Ascending aorta (tissue), 2 donors: ENCODE measurements around the gene CCDC71L. TPM values are rescaled to one million over a fixed set of nuclear protein-coding genes. Genes with fewer than 3 reads are reported as not detected.

Experiments
- DNase-seq, 2 donors: peaks; one replicate each; pipeline ENCODE4 v3.0.0-alpha.2; 2019; ENCODE audit warnings: low spot score in 2 of 2
- H3K27ac ChIP-seq, 2 donors: fragments of 200-600 bp; sonication (generic); one replicate each; pipeline ENCODE4 v1.5.1; 2016 to 2017; ENCODE audit warnings: mild to moderate bottlenecking in 1 of 2
- H3K27me3 ChIP-seq: fragments of 200-600 bp; sonication (generic); one replicate; pipeline ENCODE4 v1.5.1; 2017
- H3K36me3 ChIP-seq, 2 donors: fragments of 200-600 bp; sonication (generic); one replicate each; pipeline ENCODE4 v1.5.1; 2016
- H3K4me1 ChIP-seq, 2 donors: fragments of 200-600 bp; sonication (generic); one replicate each; pipeline ENCODE4 v1.5.1; 2016 to 2017; ENCODE audit warnings: mild to moderate bottlenecking in 1 of 2
- H3K4me3 ChIP-seq, 2 donors: fragments of 200-600 bp; sonication (generic); one replicate each; pipeline ENCODE4 v1.5.1; 2016 to 2017; ENCODE audit warnings: mild to moderate bottlenecking in 1 of 2
- H3K9me3 ChIP-seq, 2 donors: fragments of 200-600 bp; sonication (generic); one replicate each; pipeline ENCODE4 v1.5.1; 2016
- intact Hi-C: fragments of 100-400 bp; cut with DNase I; formaldehyde crosslinking; loops from one replicate; pipeline ENCODE4 v1.15.1; 2023
- total RNA-seq: library from RNA; depleted of rRNA; stranded (reverse); fragments of >200 nt; gene quantifications from one replicate; pipeline ENCODE4 v1.1.0, GENCODE V29; 2016
- TF ChIP-seq, protein P1 (sequence below), 3 experiments: fragments of 200-600 bp in 2 of 3; fragments of 450-650 bp in 1 of 3; sonication (generic) in 2 of 3; IDR thresholded peaks; one replicate each; pipeline ENCODE4 v1.5.1; 2016 to 2019; ENCODE audit warnings: antibody characterized with exemption in 3 of 3, mild to moderate bottlenecking in 1 of 3, moderate library complexity in 1 of 3

CCDC71L gene
- total RNA-seq, 1 donor from 2014 or later: 46.6 TPM

DNA sequence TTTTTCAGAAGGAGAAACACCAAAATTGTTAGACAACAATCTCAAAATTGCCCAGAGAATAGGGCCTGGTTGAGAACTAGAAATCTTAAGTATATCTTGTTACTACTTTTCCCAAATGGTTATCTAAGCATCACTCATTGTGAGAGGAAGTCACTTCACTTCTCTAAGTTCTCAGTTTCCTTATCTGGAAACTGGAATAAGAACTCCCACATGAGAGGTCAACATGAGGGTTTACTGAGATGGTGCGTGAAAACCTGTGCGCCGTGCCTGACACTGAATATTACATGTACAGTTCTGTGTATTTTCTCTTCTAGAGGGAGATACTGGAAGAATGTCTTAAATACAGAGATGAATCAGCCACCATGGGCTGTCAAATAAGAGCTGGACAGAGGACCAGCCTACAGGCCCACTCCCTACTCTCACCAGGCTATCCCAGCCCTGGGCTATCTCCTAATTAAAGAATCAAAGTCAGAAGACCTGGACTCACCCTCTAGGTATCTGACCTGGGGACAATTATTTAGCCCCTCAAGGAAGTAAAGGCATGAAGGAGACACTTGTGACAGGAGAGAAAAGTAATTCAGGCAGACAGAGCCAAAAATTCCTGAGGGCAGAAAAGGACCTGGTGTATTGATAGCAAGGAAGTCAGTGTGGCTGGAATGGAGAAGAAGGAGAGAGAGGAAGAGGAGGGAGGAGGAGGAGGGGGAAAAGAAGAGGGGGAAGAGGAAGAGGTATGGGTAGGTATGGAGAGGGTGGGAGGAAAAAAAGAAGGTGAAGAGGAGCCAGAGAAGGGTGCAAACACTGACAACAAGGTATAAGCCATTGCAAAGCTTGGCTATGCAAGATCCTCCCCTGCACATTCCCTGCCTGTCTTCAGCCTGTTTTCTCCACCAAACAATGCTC lies 44.9 kb downstream of the CCDC71L start:
- Histone ChIP-seq H3K4me3 (no peak overlapping the region), H3K9me3 (peaks cover 0 to 5% of the 10 kb centered on the region in 2 donors), H3K36me3 (no peaks in the 10 kb centered on the region), H3K27ac (no peak overlapping the region), H3K4me1 (peaks cover 0 to 4% of the 10 kb centered on the region in 2 donors), H3K27me3 (no peaks in the 10 kb centered on the region)
- DNase-seq: no peak
- TF ChIP-seq, protein P1, sequence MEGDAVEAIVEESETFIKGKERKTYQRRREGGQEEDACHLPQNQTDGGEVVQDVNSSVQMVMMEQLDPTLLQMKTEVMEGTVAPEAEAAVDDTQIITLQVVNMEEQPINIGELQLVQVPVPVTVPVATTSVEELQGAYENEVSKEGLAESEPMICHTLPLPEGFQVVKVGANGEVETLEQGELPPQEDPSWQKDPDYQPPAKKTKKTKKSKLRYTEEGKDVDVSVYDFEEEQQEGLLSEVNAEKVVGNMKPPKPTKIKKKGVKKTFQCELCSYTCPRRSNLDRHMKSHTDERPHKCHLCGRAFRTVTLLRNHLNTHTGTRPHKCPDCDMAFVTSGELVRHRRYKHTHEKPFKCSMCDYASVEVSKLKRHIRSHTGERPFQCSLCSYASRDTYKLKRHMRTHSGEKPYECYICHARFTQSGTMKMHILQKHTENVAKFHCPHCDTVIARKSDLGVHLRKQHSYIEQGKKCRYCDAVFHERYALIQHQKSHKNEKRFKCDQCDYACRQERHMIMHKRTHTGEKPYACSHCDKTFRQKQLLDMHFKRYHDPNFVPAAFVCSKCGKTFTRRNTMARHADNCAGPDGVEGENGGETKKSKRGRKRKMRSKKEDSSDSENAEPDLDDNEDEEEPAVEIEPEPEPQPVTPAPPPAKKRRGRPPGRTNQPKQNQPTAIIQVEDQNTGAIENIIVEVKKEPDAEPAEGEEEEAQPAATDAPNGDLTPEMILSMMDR (IDR thresholded peaks at IDR 0.05): no peak
- intact Hi-C loops: no loop called here

DNA sequence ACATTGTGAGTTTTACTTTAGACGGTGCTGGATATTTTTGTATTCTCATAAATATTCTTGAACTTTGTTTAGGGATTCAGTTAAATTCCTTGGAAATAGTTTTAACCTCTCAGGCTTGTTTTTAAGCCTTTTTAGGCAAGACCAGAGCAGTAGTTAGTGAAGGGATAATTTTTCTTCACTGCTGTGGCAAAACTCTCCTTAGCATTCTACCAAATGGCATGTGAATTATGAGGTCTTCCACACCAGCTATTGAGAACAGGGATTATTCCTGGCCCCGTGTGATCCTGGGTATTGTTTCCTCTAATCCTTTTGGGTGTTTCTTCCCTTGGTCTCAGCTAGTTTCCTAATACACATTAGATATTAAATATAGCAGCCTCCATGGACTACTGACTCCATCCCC lies 46.2 kb downstream of the CCDC71L start:
- Histone ChIP-seq H3K4me3 (no peak overlapping the region), H3K27ac (peak overlapping the region in 1 of 2 donors; percentile 31), H3K4me1 (peaks cover 0 to 4% of the 10 kb centered on the region in 2 donors), H3K27me3 (no peaks in the 10 kb centered on the region), H3K9me3 (peaks cover 0 to 5% of the 10 kb centered on the region in 2 donors), H3K36me3 (no peaks in the 10 kb centered on the region)
- DNase-seq: no peak
- intact Hi-C loops: no loop called here
- TF ChIP-seq, protein P1 (IDR thresholded peaks at IDR 0.05): no peak

DNA sequence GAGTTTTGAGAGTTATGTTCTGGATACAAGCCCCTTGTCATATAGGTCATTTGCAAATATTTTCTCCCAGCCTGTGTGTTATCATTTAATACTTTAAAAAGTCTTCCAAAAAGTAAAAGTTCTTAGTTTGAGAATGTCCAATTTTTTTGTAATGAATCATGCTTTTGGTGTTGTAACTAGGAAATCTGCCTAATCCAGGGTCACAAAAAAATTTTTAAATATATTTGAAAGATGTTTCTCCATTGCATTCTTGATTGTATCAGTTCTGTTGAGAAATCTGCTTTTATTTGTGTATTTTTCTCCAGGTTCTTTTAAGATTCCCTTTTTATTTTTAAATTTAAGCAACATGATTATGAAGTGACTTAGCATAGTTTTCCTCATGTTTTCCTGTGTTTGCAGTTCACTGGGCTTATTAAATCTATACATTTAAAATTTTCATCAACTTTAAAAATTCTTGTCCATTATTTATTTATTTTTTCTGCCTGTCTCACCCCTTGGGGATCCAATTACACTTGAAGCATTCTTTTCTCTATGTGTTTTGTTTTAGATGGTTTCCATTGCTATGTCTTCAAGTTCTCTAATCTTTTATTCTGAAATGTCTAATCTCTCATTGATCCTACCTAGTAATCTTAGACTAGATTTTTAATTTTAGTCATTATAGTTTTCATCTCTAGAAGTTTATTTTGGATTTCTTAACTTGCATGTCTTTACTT lies 47.0 kb downstream of the CCDC71L start:
- Histone ChIP-seq H3K4me1 (peaks cover 0 to 4% of the 10 kb centered on the region in 2 donors), H3K36me3 (no peaks in the 10 kb centered on the region), H3K4me3 (no peak overlapping the region), H3K9me3 (peaks cover 0 to 5% of the 10 kb centered on the region in 2 donors), H3K27ac (no peak overlapping the region), H3K27me3 (no peaks in the 10 kb centered on the region)
- DNase-seq: no peak
- intact Hi-C loops: no loop called here
- TF ChIP-seq, protein P1 (IDR thresholded peaks at IDR 0.05): no peak

DNA sequence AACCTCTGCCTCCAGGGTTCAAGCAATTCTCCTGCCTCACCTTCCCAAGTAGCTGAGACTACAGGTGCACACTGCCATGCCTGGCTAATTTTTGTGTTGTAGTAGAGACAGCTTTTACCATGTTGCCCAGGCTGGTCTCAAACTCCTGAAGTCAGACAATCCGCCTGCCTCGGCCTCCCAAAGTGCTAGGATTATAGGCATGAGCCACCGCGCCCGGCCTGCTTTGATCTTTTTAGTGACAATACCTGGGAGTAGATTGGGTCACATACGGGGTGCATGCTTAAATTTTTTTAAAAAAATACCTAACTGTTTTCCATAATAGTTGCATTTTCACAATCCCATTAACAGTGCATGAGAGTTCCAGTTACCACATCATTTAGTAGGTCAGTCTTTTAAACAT lies 47.7 kb downstream of the CCDC71L start:
- Histone ChIP-seq H3K27ac (no peak overlapping the region), H3K36me3 (no peaks in the 10 kb centered on the region), H3K4me1 (peaks cover 0 to 4% of the 10 kb centered on the region in 2 donors), H3K9me3 (peaks cover 0 to 5% of the 10 kb centered on the region in 2 donors), H3K27me3 (no peaks in the 10 kb centered on the region), H3K4me3 (no peak overlapping the region)
- intact Hi-C loops: no loop called here
- DNase-seq: no peak
- TF ChIP-seq, protein P1 (IDR thresholded peaks at IDR 0.05): no peak

DNA sequence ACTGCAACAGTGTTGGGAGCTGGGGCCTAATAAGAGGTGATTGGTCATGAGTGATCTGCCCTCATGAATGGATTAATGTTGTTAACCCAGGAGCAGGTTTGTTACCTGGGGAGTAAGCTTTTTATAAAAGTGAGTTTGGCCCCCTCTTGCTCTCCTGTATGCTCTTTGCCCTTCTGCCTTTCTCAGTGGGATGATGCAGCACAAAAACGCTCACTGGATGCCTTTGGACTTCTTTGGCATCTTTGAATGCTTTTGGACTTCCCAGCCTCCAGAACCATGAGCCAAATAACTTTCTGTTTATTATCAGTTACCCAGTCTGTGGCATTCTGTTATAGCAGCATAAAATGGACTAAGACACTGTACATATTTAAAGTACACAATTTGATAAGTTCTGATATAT lies 48.5 kb downstream of the CCDC71L start:
- Histone ChIP-seq H3K36me3 (no peaks in the 10 kb centered on the region), H3K4me1 (no peaks in the 10 kb centered on the region), H3K9me3 (peaks cover 0 to 5% of the 10 kb centered on the region in 2 donors), H3K27ac (no peak overlapping the region), H3K4me3 (no peak overlapping the region), H3K27me3 (no peaks in the 10 kb centered on the region)
- TF ChIP-seq, protein P1 (IDR thresholded peaks at IDR 0.05): no peak
- intact Hi-C loops: no loop called here
- DNase-seq: no peak
